ENCODE results near the gene FAM120A.

The FAM120A gene

GRCh38 chr9:93447655-93448054 is 3.8 kb upstream of the FAM120A start:
- in situ Hi-C loops (cut with HindIII; ENCODE audit: low sequenced_read_pairs): no loop called here
- no peak for TF ChIP-seq CTCF (IDR thresholded peaks at IDR 0.05; ENCODE audit: low read depth, low read length)
- H3K4me3 ChIP-seq (ENCODE audit: low read depth, low read length): no peak overlapping the region
- DNase-seq (ENCODE audit: low read depth, low spot score): no peak

- peak; percentile 37 for DNase-seq (ENCODE audit: low read depth, low spot score)
- H3K4me3 ChIP-seq (ENCODE audit: low read depth, low read length): peak overlapping the region; percentile 70
- in situ Hi-C loops (cut with HindIII; ENCODE audit: low sequenced_read_pairs): no loop called here
Measured at GRCh38 chr9:93451849-93452709, 594 bp downstream of the FAM120A start.

GRCh38 chr9:93452710-93453046 is 1.2 kb downstream of the FAM120A start:
- no peak for DNase-seq (ENCODE audit: low read depth, low spot score)
- H3K4me3 ChIP-seq (ENCODE audit: low read depth, low read length): peak overlapping the region; percentile 70
- TF ChIP-seq CTCF (IDR thresholded peaks at IDR 0.05; ENCODE audit: low read depth, low read length): no peak
- in situ Hi-C loops (cut with HindIII; ENCODE audit: low sequenced_read_pairs): no loop called here

More at GRCh38 chr9:93451849-93452709, 594 bp downstream of the FAM120A start:
- peak; percentile 12 for TF ChIP-seq CTCF (IDR thresholded peaks at IDR 0.05; ENCODE audit: low read depth, low read length)

GRCh38 chr9:93453047-93453914 is 1.8 kb downstream of the FAM120A start, which contains the start of gene FAM120AOS:
Gene FAM120AOS (minus strand): TSS chr9:93453581. CDS start chr9:93452709, 872 bp downstream.
- DNase-seq (ENCODE audit: low read depth, low spot score): peak; percentile 95
- in situ Hi-C loops (cut with HindIII; ENCODE audit: low sequenced_read_pairs): no loop called here
- no peak for TF ChIP-seq CTCF (IDR thresholded peaks at IDR 0.05; ENCODE audit: low read depth, low read length)
- peak within 1 kb of the TSS; percentile 70 for H3K4me3 ChIP-seq (ENCODE audit: low read depth, low read length)

GRCh38 chr9:93456022-93456421 is 4.5 kb downstream of the FAM120A start:
- no peak overlapping the region for H3K4me3 ChIP-seq (ENCODE audit: low read depth, low read length)
- no peak for DNase-seq (ENCODE audit: low read depth, low spot score)
- in situ Hi-C loops (cut with HindIII; ENCODE audit: low sequenced_read_pairs): no loop called here
- no peak for TF ChIP-seq CTCF (IDR thresholded peaks at IDR 0.05; ENCODE audit: low read depth, low read length)

GRCh38 chr9:93456504-93456903 is 5.0 kb downstream of the FAM120A start:
- in situ Hi-C loops (cut with HindIII; ENCODE audit: low sequenced_read_pairs): no loop called here
- DNase-seq (ENCODE audit: low read depth, low spot score): no peak
- H3K4me3 ChIP-seq (ENCODE audit: low read depth, low read length): no peak overlapping the region
- TF ChIP-seq CTCF (IDR thresholded peaks at IDR 0.05; ENCODE audit: low read depth, low read length): no peak
